Mesothelial cell of epicardium (in vitro differentiated cells): ENCODE measurements around the gene SRM. TPM values are rescaled to one million over a fixed set of nuclear protein-coding genes. Genes with fewer than 3 reads are reported as not detected.

Source experiments
- DNase-seq, 2 experiments: peaks; one replicate each; pipeline ENCODE4 v3.0.0; 2021; ENCODE audit warnings: low spot score in 2 of 2; ENCODE audit not compliant: unreplicated experiment in 2 of 2
- H3K27ac Mint-ChIP-seq: 2 replicates; pipeline ENCODE4 v1.8.0; 2021; ENCODE audit warnings: mixed read lengths
- H3K27me3 Mint-ChIP-seq: 2 replicates; pipeline ENCODE4 v1.8.0; 2021; ENCODE audit warnings: low read depth, mixed read lengths
- H3K36me3 Mint-ChIP-seq: 2 replicates; pipeline ENCODE4 v1.8.0; 2021; ENCODE audit warnings: mixed read lengths
- H3K4me1 Mint-ChIP-seq: 2 replicates; pipeline ENCODE4 v1.8.0; 2021; ENCODE audit warnings: mixed read lengths
- H3K4me3 Mint-ChIP-seq: 2 replicates; pipeline ENCODE4 v1.8.0; 2021; ENCODE audit warnings: mild to moderate bottlenecking, moderate library complexity, mixed read lengths
- H3K9me3 Mint-ChIP-seq: 2 replicates; pipeline ENCODE4 v1.8.0; 2021; ENCODE audit warnings: mixed read lengths
- CTCF ChIP-seq: fragments of 200-600 bp; sonication (generic); IDR thresholded peaks from one replicate; pipeline ENCODE4 v1.5.0; 2021; ENCODE audit warnings: antibody characterized with exemption; ENCODE audit not compliant: unreplicated experiment
- total RNA-seq: library from RNA; stranded (reverse); gene quantifications from 3 replicates; pipeline ENCODE4 v1.2.1, GENCODE V29; 2021

The SRM gene
- total RNA-seq, 1 donor from 2014 or later: 61.4 TPM

- no peaks in the 10 kb centered on the region for H3K4me1 Mint-ChIP-seq
- H3K4me3 Mint-ChIP-seq: no peak overlapping the region
- no peak overlapping the region for H3K27ac Mint-ChIP-seq
- no peak for DNase-seq
- no peak for TF ChIP-seq CTCF
- no peaks in the 10 kb centered on the region for H3K9me3 Mint-ChIP-seq
- H3K27me3 Mint-ChIP-seq: no peaks in the 10 kb centered on the region
- H3K36me3 Mint-ChIP-seq: peaks cover 52% of the 10 kb centered on the region
Measured at GRCh38 chr1:11072216-11072917, 12.5 kb upstream of the SRM start.

DNA sequence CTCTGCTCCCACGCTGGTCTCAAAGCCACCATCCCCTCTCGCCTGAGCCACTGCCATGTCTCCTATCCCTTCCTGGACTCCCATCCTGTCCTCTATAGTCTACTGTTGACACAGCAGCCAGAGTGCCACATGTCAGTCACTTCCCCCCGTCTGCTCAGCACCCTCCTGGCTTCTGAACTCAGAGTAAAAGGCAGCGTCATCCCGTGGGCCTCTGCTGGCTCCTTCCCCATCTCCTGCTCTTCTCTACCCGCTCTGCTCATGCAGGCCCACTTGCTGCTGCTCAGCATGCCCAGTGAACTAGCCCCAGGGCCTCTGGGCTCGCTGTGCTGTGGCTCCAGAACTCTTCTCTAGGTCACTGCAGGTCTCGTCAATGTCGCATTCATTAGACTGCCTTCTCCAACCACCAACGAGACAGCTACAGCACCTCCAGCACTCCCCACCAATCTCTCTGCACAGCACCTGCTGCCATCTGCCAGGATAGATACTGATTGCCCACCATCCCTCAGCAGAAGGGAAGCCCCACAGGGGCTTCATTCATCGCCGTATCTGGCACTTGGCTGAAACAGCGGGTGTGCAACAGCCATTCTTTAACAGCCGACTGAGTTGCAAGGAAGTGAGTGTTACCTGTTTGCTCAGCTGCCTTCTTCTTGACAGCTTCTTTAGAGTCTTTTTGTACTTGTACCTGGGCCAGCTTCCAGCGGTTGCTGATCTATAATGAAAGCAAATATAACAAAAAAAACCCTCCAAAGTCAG is 11.8 kb upstream of the SRM start:
- no peak for DNase-seq
- Mint-ChIP-seq H3K9me3 (no peaks in the 10 kb centered on the region), H3K36me3 (peaks cover 50% of the 10 kb centered on the region), H3K27me3 (no peaks in the 10 kb centered on the region), H3K4me1 (no peaks in the 10 kb centered on the region), H3K27ac (no peak overlapping the region), H3K4me3 (no peak overlapping the region)
- no peak for TF ChIP-seq CTCF

- Mint-ChIP-seq H3K27me3 (no peaks in the 10 kb centered on the region), H3K9me3 (no peaks in the 10 kb centered on the region), H3K4me3 (no peak overlapping the region), H3K27ac (no peak overlapping the region), H3K4me1 (no peaks in the 10 kb centered on the region), H3K36me3 (peaks cover 48% of the 10 kb centered on the region)
- no peak for TF ChIP-seq CTCF
- no peak for DNase-seq
Measured at GRCh38 chr1:11070876-11071275, 11.1 kb upstream of the SRM start.

- no peak for DNase-seq
- no peaks in the 10 kb centered on the region for H3K27me3 Mint-ChIP-seq
- no peaks in the 10 kb centered on the region for H3K4me1 Mint-ChIP-seq
- peaks cover 52% of the 10 kb centered on the region for H3K36me3 Mint-ChIP-seq
- H3K4me3 Mint-ChIP-seq: no peak overlapping the region
- no peaks in the 10 kb centered on the region for H3K9me3 Mint-ChIP-seq
- TF ChIP-seq CTCF: no peak
- H3K27ac Mint-ChIP-seq: no peak overlapping the region
Measured at GRCh38 chr1:11068600-11069473, 9.0 kb upstream of the SRM start.

- Mint-ChIP-seq H3K9me3 (no peaks in the 10 kb centered on the region), H3K27me3 (no peaks in the 10 kb centered on the region), H3K4me1 (no peaks in the 10 kb centered on the region), H3K4me3 (no peak overlapping the region), H3K36me3 (peaks cover 51% of the 10 kb centered on the region), H3K27ac (no peak overlapping the region)
- no peak for DNase-seq
- TF ChIP-seq CTCF: no peak
Measured at GRCh38 chr1:11067716-11068599, 8.1 kb upstream of the SRM start.
